H9 (cell line): ENCODE results near the gene LGALS12. TPM values are rescaled to one million over a fixed set of nuclear protein-coding genes. Genes with fewer than 3 reads are reported as not detected.

Source experiments
- DNase-seq: peaks from one replicate; pipeline ENCODE4 v3.0.0-alpha.2; 2017
- H2AFZ ChIP-seq: one replicate; pipeline ENCODE4 v1.6.1; 2013; ENCODE audit warnings: mild to moderate bottlenecking, low read length, control low read depth, moderate library complexity
- H2AK5ac ChIP-seq: 2 replicates; pipeline ENCODE4 v1.6.1; 2013; ENCODE audit warnings: low read length, control low read depth, mixed read lengths; ENCODE audit not compliant: insufficient read length
- H2BK120ac ChIP-seq: one replicate; pipeline ENCODE4 v1.6.1; 2013; ENCODE audit warnings: low read depth, mild to moderate bottlenecking, low read length, control low read depth, inconsistent platforms; ENCODE audit not compliant: poor library complexity, severe bottlenecking
- H2BK12ac ChIP-seq: 2 replicates; pipeline ENCODE4 v1.6.1; 2013; ENCODE audit warnings: low read length, control low read depth, mixed read lengths, low read depth; ENCODE audit not compliant: insufficient read length
- H2BK15ac ChIP-seq: 2 replicates; pipeline ENCODE4 v1.6.1; 2013; ENCODE audit warnings: low read depth, low read length, control low read depth
- H2BK20ac ChIP-seq: one replicate; pipeline ENCODE4 v1.6.1; 2013; ENCODE audit warnings: low read depth, mild to moderate bottlenecking, low read length, control low read depth, inconsistent platforms; ENCODE audit not compliant: poor library complexity, severe bottlenecking
- H2BK5ac ChIP-seq: 2 replicates; pipeline ENCODE4 v1.6.1; 2013; ENCODE audit warnings: low read length, control low read depth, mixed read lengths; ENCODE audit not compliant: insufficient read length
- H3K14ac ChIP-seq: 2 replicates; pipeline ENCODE4 v1.6.1; 2013; ENCODE audit warnings: low read length, control low read depth; ENCODE audit not compliant: insufficient read depth
- H3K18ac ChIP-seq: 2 replicates; pipeline ENCODE4 v1.6.1; 2013; ENCODE audit warnings: low read depth, mild to moderate bottlenecking, mixed read lengths, low read length, control low read depth; ENCODE audit not compliant: insufficient read length
- H3K23ac ChIP-seq: 2 replicates; pipeline ENCODE4 v1.6.1; 2013; ENCODE audit warnings: low read length, control low read depth, mixed read lengths, low read depth; ENCODE audit not compliant: insufficient read length
- H3K23me2 ChIP-seq: 2 replicates; pipeline ENCODE4 v1.6.1; 2013; ENCODE audit warnings: low read depth, mild to moderate bottlenecking, mixed read lengths, low read length, control low read depth; ENCODE audit not compliant: insufficient read length, poor library complexity, severe bottlenecking
- H3K27ac ChIP-seq: 2 replicates; pipeline ENCODE4 v1.5.1; 2013; ENCODE audit warnings: low read length, control low read depth, mixed read lengths, low read depth; ENCODE audit not compliant: insufficient read length
- H3K27me3 ChIP-seq: 2 replicates; pipeline ENCODE4 v1.6.1; 2013; ENCODE audit warnings: low read length, control low read depth, inconsistent platforms; ENCODE audit not compliant: insufficient read depth
- H3K4ac ChIP-seq: 2 replicates; pipeline ENCODE4 v1.6.1; 2013; ENCODE audit warnings: low read depth, mild to moderate bottlenecking, control low read depth, inconsistent platforms, low read length, moderate library complexity
- H3K4me1 ChIP-seq: 2 replicates; pipeline ENCODE4 v1.6.1; 2013; ENCODE audit warnings: low read length, control low read depth, inconsistent platforms; ENCODE audit not compliant: insufficient read depth
- H3K4me2 ChIP-seq: 2 replicates; pipeline ENCODE4 v1.6.1; 2013; ENCODE audit warnings: low read length, control low read depth, mixed read lengths; ENCODE audit not compliant: insufficient read length, insufficient read depth
- H3K56ac ChIP-seq: 2 replicates; pipeline ENCODE4 v1.6.1; 2013; ENCODE audit warnings: low read depth, mild to moderate bottlenecking, mixed read lengths, low read length, control low read depth; ENCODE audit not compliant: insufficient read length
- H3K79me1 ChIP-seq: 2 replicates; pipeline ENCODE4 v1.6.1; 2013; ENCODE audit warnings: low read depth, mild to moderate bottlenecking, moderate library complexity, low read length, control low read depth, inconsistent platforms; ENCODE audit not compliant: insufficient read depth, poor library complexity, severe bottlenecking
- H3K79me2 ChIP-seq: 2 replicates; pipeline ENCODE4 v1.6.1; 2013; ENCODE audit warnings: low read length, control low read depth, inconsistent platforms; ENCODE audit not compliant: insufficient read depth
- H3K9ac ChIP-seq: 2 replicates; pipeline ENCODE4 v1.6.1; 2013; ENCODE audit warnings: low read length, control low read depth, mixed read lengths; ENCODE audit not compliant: insufficient read length; ENCODE audit errors: extremely low read depth
- H3K9me3 ChIP-seq: one replicate; pipeline ENCODE4 v1.6.1; 2013; ENCODE audit warnings: low read depth, low read length, inconsistent platforms; ENCODE audit not compliant: control insufficient read depth
- H3T11ph ChIP-seq: one replicate; pipeline ENCODE4 v1.6.1; 2013; ENCODE audit warnings: mild to moderate bottlenecking, low read length, control low read depth, inconsistent platforms
- H4K20me1 ChIP-seq: one replicate; pipeline ENCODE4 v1.6.1; 2013; ENCODE audit not compliant: control insufficient read depth, insufficient read length, insufficient read depth
- H4K5ac ChIP-seq: 2 replicates; pipeline ENCODE4 v1.6.1; 2013; ENCODE audit warnings: low read depth, mild to moderate bottlenecking, mixed read lengths, low read length, control low read depth; ENCODE audit not compliant: insufficient read length
- H4K8ac ChIP-seq: replicated peaks from 2 replicates; pipeline ENCODE4 v1.6.1; 2013; ENCODE audit warnings: low read length, control low read depth, mixed read lengths, low read depth; ENCODE audit not compliant: insufficient read length
- H4K91ac ChIP-seq: 2 replicates; pipeline ENCODE4 v1.6.1; 2013; ENCODE audit warnings: low read depth, mild to moderate bottlenecking, moderate library complexity, mixed read lengths, low read length, control low read depth; ENCODE audit not compliant: insufficient read length
- H3K27ac Mint-ChIP-seq, 3 experiments: 2 replicates in 2 of 3; 3 replicates in 1 of 3; pipeline ENCODE4 v1.8.0; 2020 to 2021; ENCODE audit warnings: mixed read lengths in 3 of 3, mild to moderate bottlenecking in 1 of 3, moderate library complexity in 1 of 3
- H3K27me3 Mint-ChIP-seq: 2 replicates; pipeline ENCODE4 v1.8.0; 2021; ENCODE audit warnings: low read depth, mild to moderate bottlenecking, moderate library complexity, mixed read lengths
- H3K36me3 Mint-ChIP-seq, 3 experiments: 2 replicates in 2 of 3; 3 replicates in 1 of 3; pipeline ENCODE4 v1.8.0; 2020 to 2021; ENCODE audit warnings: low read depth in 3 of 3, mixed read lengths in 3 of 3; ENCODE audit not compliant: insufficient read depth in 1 of 3
- H3K4me1 Mint-ChIP-seq, 2 experiments: 2 replicates each; pipeline ENCODE4 v1.8.0; 2020; ENCODE audit warnings: mixed read lengths in 2 of 2
- H3K4me3 Mint-ChIP-seq, 2 experiments: 2 replicates in 1 of 2; 3 replicates in 1 of 2; pipeline ENCODE4 v1.8.0; 2020 to 2021; ENCODE audit warnings: mild to moderate bottlenecking in 2 of 2, mixed read lengths in 2 of 2, moderate library complexity in 1 of 2
- H3K9me3 Mint-ChIP-seq, 2 experiments: 2 replicates in 1 of 2; 3 replicates in 1 of 2; pipeline ENCODE4 v1.8.0; 2020; ENCODE audit warnings: mild to moderate bottlenecking in 2 of 2, mixed read lengths in 2 of 2, moderate library complexity in 1 of 2
- WGBS: extraction: QIAGEN DNeasy Blood & Tissue Kit; methylation state at CpG from one replicate; pipeline ENCODE4 v1.1.7; 2013; ENCODE audit warnings: missing lambda C conversion rate, low lambda C conversion rate, mixed read lengths; ENCODE audit not compliant: insufficient read length; ENCODE audit errors: extremely low coverage; 5-methylcytosine and 5-hydroxymethylcytosine counted together
- total RNA-seq: library from RNA; stranded (reverse); gene quantifications from 2 replicates; pipeline ENCODE4 v1.2.1, GENCODE V29; 2021
- TF ChIP-seq, protein P1 (sequence below): fragments of 200-600 bp; sonication (generic); conservative IDR thresholded peaks from 3 replicates; pipeline ENCODE4 v1.8.0; 2021; ENCODE audit warnings: antibody characterized with exemption, mild to moderate bottlenecking

LGALS12 gene
- total RNA-seq, 1 experiment from 2014 or later, result 1.9 TPM

DNA sequence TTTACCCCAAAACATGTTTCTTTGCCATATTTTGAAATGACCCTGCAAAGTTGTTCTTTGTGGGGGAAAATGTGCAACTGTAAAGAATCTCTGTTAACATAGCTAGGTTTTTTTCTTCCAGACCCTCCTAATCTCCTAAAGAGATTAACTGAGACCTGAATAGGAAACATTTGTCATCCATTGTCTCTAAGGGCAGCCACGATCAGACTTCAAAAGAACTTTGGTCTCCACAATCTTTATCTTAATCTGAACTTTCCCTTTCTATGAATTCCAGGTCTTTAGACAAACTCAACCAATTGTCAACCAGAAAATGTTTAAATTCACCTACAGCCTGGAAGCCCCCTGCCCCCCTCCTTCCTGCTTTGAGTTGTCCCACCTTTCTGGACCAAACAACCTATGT lies 4.6 kb upstream of the LGALS12 start:
- Mint-ChIP-seq H3K27me3 (peaks cover 5% of the 10 kb centered on the region), H3K9me3 (peaks cover 25 to 34% of the 10 kb centered on the region in 2 experiments)
- no peak overlapping the region for H3K4me2 ChIP-seq

More for the DNA sequence above, 4.6 kb upstream of the LGALS12 start:
- Histone ChIP-seq H3K23ac (no peak overlapping the region), H3T11ph (no peak overlapping the region), H2BK15ac (no peak overlapping the region), H3K18ac (no peak overlapping the region), H2BK5ac (no peak overlapping the region), H3K23me2 (no peaks in the 10 kb centered on the region), H4K20me1 (no peaks in the 10 kb centered on the region), H2AK5ac (no peak overlapping the region), H3K79me2 (no peaks in the 10 kb centered on the region), H3K27ac (no peak overlapping the region), H2BK20ac (no peak overlapping the region), H3K79me1 (no peaks in the 10 kb centered on the region), H3K9ac (no peak overlapping the region), H3K56ac (no peak overlapping the region), H2BK12ac (no peak overlapping the region), H3K14ac (no peak overlapping the region), H3K27me3 (no peaks in the 10 kb centered on the region), H3K9me3 (no peaks in the 10 kb centered on the region), H4K91ac (no peak overlapping the region), H4K8ac (no peak overlapping the region), H2BK120ac (no peak overlapping the region), H3K4me1 (peaks cover 9% of the 10 kb centered on the region; the same call in 1 of the 2 replicates), H3K4ac (no peak overlapping the region), H2AFZ (no peak overlapping the region), H4K5ac (no peak overlapping the region)
- Mint-ChIP-seq H3K4me3 (no peak overlapping the region), H3K27ac (peak overlapping the region in 1 of 3 experiments; percentile 68; a peak in 1 of 7 replicates), H3K36me3 (peaks cover 16 to 34% (median 25%) of the 10 kb centered on the region in 3 experiments), H3K4me1 (peaks cover 43 to 54% of the 10 kb centered on the region in 2 experiments)
- DNase-seq, result no peak
- TF ChIP-seq, protein P1, sequence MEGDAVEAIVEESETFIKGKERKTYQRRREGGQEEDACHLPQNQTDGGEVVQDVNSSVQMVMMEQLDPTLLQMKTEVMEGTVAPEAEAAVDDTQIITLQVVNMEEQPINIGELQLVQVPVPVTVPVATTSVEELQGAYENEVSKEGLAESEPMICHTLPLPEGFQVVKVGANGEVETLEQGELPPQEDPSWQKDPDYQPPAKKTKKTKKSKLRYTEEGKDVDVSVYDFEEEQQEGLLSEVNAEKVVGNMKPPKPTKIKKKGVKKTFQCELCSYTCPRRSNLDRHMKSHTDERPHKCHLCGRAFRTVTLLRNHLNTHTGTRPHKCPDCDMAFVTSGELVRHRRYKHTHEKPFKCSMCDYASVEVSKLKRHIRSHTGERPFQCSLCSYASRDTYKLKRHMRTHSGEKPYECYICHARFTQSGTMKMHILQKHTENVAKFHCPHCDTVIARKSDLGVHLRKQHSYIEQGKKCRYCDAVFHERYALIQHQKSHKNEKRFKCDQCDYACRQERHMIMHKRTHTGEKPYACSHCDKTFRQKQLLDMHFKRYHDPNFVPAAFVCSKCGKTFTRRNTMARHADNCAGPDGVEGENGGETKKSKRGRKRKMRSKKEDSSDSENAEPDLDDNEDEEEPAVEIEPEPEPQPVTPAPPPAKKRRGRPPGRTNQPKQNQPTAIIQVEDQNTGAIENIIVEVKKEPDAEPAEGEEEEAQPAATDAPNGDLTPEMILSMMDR, result no peak
- no CpG with 5 or more reads among the region's 1 CpG for WGBS
